Caco-2 (cell line): ENCODE data around the gene LRRC28. TPM values are rescaled to one million over a fixed set of nuclear protein-coding genes. Genes with fewer than 3 reads are reported as not detected.

Experiments
- BruUV-seq: library from RNA; stranded (reverse); fragments of 400-500 nt; replicated peaks from 2 replicates; lab custom pipeline; 2021; lab: Mats Ljungman, UMichigan
- CTCF ChIA-PET: fragments of 300-600 bp; sonication (Branson Sonifier 250); formaldehyde crosslinking; loops from one replicate; lab custom pipeline; 2022; ENCODE audit warnings: antibody characterized with exemption; lab: Charles Lee
- POLR2A ChIA-PET: fragments of 300-600 bp; sonication (Branson Sonifier 250); formaldehyde crosslinking; loops from one replicate; lab custom pipeline; 2022; ENCODE audit warnings: antibody characterized with exemption; lab: Charles Lee
- DNase-seq, 2 experiments: peaks; one replicate each; pipeline versions ENCODE4 v3.0.0 to v3.0.0-alpha.2; 2020 to 2022
- H3K27me3 ChIP-seq: replicated peaks from 2 replicates; pipeline ENCODE4 v1.6.0; 2011; ENCODE audit warnings: low read length; ENCODE audit not compliant: control insufficient read depth, insufficient read depth
- H3K36me3 ChIP-seq: 2 replicates; pipeline ENCODE4 v1.5.1; 2011; ENCODE audit warnings: low read length; ENCODE audit not compliant: control insufficient read depth, insufficient read depth
- H3K4me1 ChIP-seq: fragments of 250-450 bp; sonication (Bioruptor Pico); 2 replicates; pipeline ENCODE4 v1.5.1; 2020; ENCODE audit warnings: mild to moderate bottlenecking
- H3K4me3 ChIP-seq: 2 replicates; pipeline ENCODE4 v1.5.1; 2011; ENCODE audit warnings: low read depth, mild to moderate bottlenecking, control low read depth, low read length
- H3K9me3 ChIP-seq: fragments of 250-450 bp; sonication (Bioruptor Pico); 2 replicates; pipeline ENCODE4 v1.5.1; 2020; ENCODE audit warnings: mild to moderate bottlenecking, moderate library complexity
- H3K27ac Mint-ChIP-seq: one replicate; pipeline ENCODE4 v1.8.0; 2022; ENCODE audit warnings: mixed read lengths; ENCODE audit not compliant: unreplicated experiment
- H3K27me3 Mint-ChIP-seq: one replicate; pipeline ENCODE4 v1.8.0; 2022; ENCODE audit warnings: mixed read lengths; ENCODE audit not compliant: insufficient read depth, unreplicated experiment
- H3K36me3 Mint-ChIP-seq: one replicate; pipeline ENCODE4 v1.8.0; 2022; ENCODE audit warnings: mild to moderate bottlenecking, mixed read lengths; ENCODE audit not compliant: insufficient read depth, unreplicated experiment
- H3K4me1 Mint-ChIP-seq: one replicate; pipeline ENCODE4 v1.8.0; 2022; ENCODE audit warnings: low read depth, mixed read lengths; ENCODE audit not compliant: unreplicated experiment
- H3K4me3 Mint-ChIP-seq: one replicate; pipeline ENCODE4 v1.8.0; 2022; ENCODE audit warnings: mild to moderate bottlenecking, moderate library complexity, mixed read lengths; ENCODE audit not compliant: unreplicated experiment
- H3K9me3 Mint-ChIP-seq: one replicate; pipeline ENCODE4 v1.8.0; 2022; ENCODE audit warnings: mixed read lengths; ENCODE audit not compliant: unreplicated experiment
- intact Hi-C: fragments of 100-400 bp; cut with micrococcal nuclease; formaldehyde crosslinking; loops from one replicate; pipeline ENCODE4 v1.10.0; 2022; ENCODE audit not compliant: unreplicated experiment
- total RNA-seq: library from RNA; stranded (reverse); gene quantifications from 2 replicates; pipeline ENCODE4 v1.2.3, GENCODE V29; 2022
- TF ChIP-seq, protein P1 (sequence below), 2 experiments: fragments of 200-600 bp in 1 of 2; IDR thresholded peaks; 1 replicate in 1 of 2; 2 replicates in 1 of 2; pipeline versions ENCODE4 v1.5.1 to v1.8.0; 2011 to 2022; ENCODE audit warnings: antibody characterized with exemption in 1 of 2, control low read depth in 1 of 2, inconsistent platforms in 1 of 2, low read depth in 1 of 2, low read length in 1 of 2, mild to moderate bottlenecking in 1 of 2, moderate library complexity in 1 of 2; ENCODE audit not compliant: insufficient read depth in 1 of 2, severe bottlenecking in 1 of 2, unreplicated experiment in 1 of 2

The LRRC28 gene
- total RNA-seq, 1 experiment from 2014 or later, result 17.8 TPM

DNA sequence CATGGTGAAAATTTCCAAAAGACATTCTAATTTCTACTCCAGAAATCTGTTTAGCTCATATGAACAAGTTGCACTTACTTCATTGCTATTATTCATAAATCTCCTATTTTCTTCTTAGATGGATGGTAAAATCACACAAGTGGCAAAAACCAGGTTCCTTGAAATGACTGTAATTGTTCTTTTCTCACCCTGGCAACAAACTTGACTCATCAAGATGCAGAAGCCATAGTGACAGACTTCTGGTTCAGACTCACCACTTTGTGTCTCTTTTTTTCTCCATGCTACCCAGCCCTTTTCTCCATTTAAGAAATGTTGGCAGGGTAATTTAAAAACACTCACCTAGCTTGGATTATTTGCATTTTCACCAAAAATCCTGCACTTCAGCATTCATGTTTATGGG lies 82.1 kb downstream of the LRRC28 start:
- TF ChIP-seq, protein P1, sequence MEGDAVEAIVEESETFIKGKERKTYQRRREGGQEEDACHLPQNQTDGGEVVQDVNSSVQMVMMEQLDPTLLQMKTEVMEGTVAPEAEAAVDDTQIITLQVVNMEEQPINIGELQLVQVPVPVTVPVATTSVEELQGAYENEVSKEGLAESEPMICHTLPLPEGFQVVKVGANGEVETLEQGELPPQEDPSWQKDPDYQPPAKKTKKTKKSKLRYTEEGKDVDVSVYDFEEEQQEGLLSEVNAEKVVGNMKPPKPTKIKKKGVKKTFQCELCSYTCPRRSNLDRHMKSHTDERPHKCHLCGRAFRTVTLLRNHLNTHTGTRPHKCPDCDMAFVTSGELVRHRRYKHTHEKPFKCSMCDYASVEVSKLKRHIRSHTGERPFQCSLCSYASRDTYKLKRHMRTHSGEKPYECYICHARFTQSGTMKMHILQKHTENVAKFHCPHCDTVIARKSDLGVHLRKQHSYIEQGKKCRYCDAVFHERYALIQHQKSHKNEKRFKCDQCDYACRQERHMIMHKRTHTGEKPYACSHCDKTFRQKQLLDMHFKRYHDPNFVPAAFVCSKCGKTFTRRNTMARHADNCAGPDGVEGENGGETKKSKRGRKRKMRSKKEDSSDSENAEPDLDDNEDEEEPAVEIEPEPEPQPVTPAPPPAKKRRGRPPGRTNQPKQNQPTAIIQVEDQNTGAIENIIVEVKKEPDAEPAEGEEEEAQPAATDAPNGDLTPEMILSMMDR (IDR thresholded peaks at IDR 0.05; ENCODE audit: insufficient read depth in 1 of 2, low read depth in 1 of 2, low read length in 1 of 2, severe bottlenecking in 1 of 2, unreplicated experiment in 1 of 2), result no peak
- Mint-ChIP-seq H3K27ac (no peak overlapping the region), H3K9me3 (no peaks in the 10 kb centered on the region), H3K4me3 (no peak overlapping the region), H3K27me3 (no peaks in the 10 kb centered on the region), H3K36me3 (no peaks in the 10 kb centered on the region), H3K4me1 (no peaks in the 10 kb centered on the region)
- H3K27me3 ChIP-seq, result no peaks in the 10 kb centered on the region
- H3K4me3 ChIP-seq, result no peak overlapping the region
- no peaks in the 10 kb centered on the region for H3K4me1 ChIP-seq
- intact Hi-C loops, result no loop called here
- ChIA-PET CTCF (no interaction called here), POLR2A (no interaction called here)
- BruUV-seq, result no TSS peak
- no peaks in the 10 kb centered on the region for H3K9me3 ChIP-seq
- no peak for DNase-seq
- H3K36me3 ChIP-seq, result no peaks in the 10 kb centered on the region

DNA sequence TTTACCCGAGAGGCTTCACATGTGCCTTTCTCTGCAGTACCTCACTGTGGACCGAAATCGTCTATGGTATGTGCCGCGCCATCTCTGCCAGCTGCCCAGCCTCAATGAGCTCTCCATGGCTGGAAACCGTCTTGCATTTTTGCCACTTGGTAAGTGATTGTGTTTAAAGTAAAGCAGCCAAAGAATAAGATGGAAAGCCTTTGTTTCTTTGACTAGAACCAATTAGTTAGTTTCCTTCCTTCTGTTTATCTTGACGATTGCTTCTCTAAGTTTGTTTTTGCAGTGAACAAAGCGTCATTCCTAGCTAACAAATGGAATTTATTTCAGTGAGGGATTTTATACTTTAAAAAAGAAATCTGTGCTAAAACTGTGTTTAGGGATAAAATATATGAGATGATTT lies 82.7 kb downstream of the LRRC28 start:
- no peak for DNase-seq
- Histone ChIP-seq H3K36me3 (no peaks in the 10 kb centered on the region), H3K27me3 (no peaks in the 10 kb centered on the region), H3K4me1 (no peaks in the 10 kb centered on the region), H3K4me3 (no peak overlapping the region), H3K9me3 (no peaks in the 10 kb centered on the region)
- ChIA-PET POLR2A (no interaction called here), CTCF (no interaction called here)
- Mint-ChIP-seq H3K4me1 (no peaks in the 10 kb centered on the region), H3K36me3 (no peaks in the 10 kb centered on the region), H3K4me3 (no peak overlapping the region), H3K27ac (no peak overlapping the region), H3K27me3 (no peaks in the 10 kb centered on the region), H3K9me3 (no peaks in the 10 kb centered on the region)
- BruUV-seq, result no TSS peak
- TF ChIP-seq, protein P1 (IDR thresholded peaks at IDR 0.05; ENCODE audit: insufficient read depth in 1 of 2, low read depth in 1 of 2, low read length in 1 of 2, severe bottlenecking in 1 of 2, unreplicated experiment in 1 of 2), result no peak
- intact Hi-C loops, result no loop called here

DNA sequence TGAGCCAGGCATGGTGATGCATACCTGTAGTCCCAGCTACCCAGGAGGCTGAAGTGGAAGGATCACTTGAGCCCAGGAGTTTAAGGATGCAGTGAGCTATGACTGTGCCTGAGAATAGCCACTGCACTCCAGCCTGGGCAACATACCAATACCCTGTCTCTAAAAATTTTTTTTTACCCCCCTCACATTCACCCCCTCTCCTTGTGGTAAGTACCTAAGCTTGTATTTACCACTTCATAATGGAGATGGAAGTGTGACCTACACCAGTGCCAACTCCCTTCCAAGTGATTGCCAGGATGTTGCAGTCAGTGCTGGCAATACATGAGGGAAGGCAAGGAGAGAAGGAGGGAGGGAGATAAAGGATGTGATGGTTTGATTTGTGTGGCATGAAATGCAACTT lies 84.2 kb downstream of the LRRC28 start:
- no peaks in the 10 kb centered on the region for H3K9me3 Mint-ChIP-seq
- H3K4me1 Mint-ChIP-seq, result peaks cover 2% of the 10 kb centered on the region
- H3K4me3 ChIP-seq, result no peak overlapping the region
- H3K4me1 ChIP-seq, result no peaks in the 10 kb centered on the region
- no peak overlapping the region for H3K27ac Mint-ChIP-seq
- ChIA-PET POLR2A (no interaction called here), CTCF (no interaction called here)
- BruUV-seq, result no TSS peak
- TF ChIP-seq, protein P1 (IDR thresholded peaks at IDR 0.05; ENCODE audit: insufficient read depth in 1 of 2, low read depth in 1 of 2, low read length in 1 of 2, severe bottlenecking in 1 of 2, unreplicated experiment in 1 of 2), result no peak
- intact Hi-C loops, result no loop called here
- no peaks in the 10 kb centered on the region for H3K36me3 ChIP-seq
- DNase-seq, result no peak
- H3K36me3 Mint-ChIP-seq, result no peaks in the 10 kb centered on the region
- no peak overlapping the region for H3K4me3 Mint-ChIP-seq
- H3K27me3 Mint-ChIP-seq, result no peaks in the 10 kb centered on the region
- no peaks in the 10 kb centered on the region for H3K9me3 ChIP-seq
- no peaks in the 10 kb centered on the region for H3K27me3 ChIP-seq
